H9 (cell line): ENCODE data around the gene SLC17A7. TPM values are rescaled to one million over a fixed set of nuclear protein-coding genes. Genes with fewer than 3 reads are reported as not detected.

Source experiments
- DNase-seq: peaks from one replicate; pipeline ENCODE4 v3.0.0-alpha.2; 2017
- H2AFZ ChIP-seq: one replicate; pipeline ENCODE4 v1.6.1; 2013; ENCODE audit warnings: mild to moderate bottlenecking, low read length, control low read depth, moderate library complexity
- H2AK5ac ChIP-seq: 2 replicates; pipeline ENCODE4 v1.6.1; 2013; ENCODE audit warnings: low read length, control low read depth, mixed read lengths; ENCODE audit not compliant: insufficient read length
- H2BK120ac ChIP-seq: one replicate; pipeline ENCODE4 v1.6.1; 2013; ENCODE audit warnings: low read depth, mild to moderate bottlenecking, low read length, control low read depth, inconsistent platforms; ENCODE audit not compliant: poor library complexity, severe bottlenecking
- H2BK12ac ChIP-seq: 2 replicates; pipeline ENCODE4 v1.6.1; 2013; ENCODE audit warnings: low read length, control low read depth, mixed read lengths, low read depth; ENCODE audit not compliant: insufficient read length
- H2BK15ac ChIP-seq: 2 replicates; pipeline ENCODE4 v1.6.1; 2013; ENCODE audit warnings: low read depth, low read length, control low read depth
- H2BK20ac ChIP-seq: one replicate; pipeline ENCODE4 v1.6.1; 2013; ENCODE audit warnings: low read depth, mild to moderate bottlenecking, low read length, control low read depth, inconsistent platforms; ENCODE audit not compliant: poor library complexity, severe bottlenecking
- H2BK5ac ChIP-seq: 2 replicates; pipeline ENCODE4 v1.6.1; 2013; ENCODE audit warnings: low read length, control low read depth, mixed read lengths; ENCODE audit not compliant: insufficient read length
- H3K14ac ChIP-seq: 2 replicates; pipeline ENCODE4 v1.6.1; 2013; ENCODE audit warnings: low read length, control low read depth; ENCODE audit not compliant: insufficient read depth
- H3K18ac ChIP-seq: 2 replicates; pipeline ENCODE4 v1.6.1; 2013; ENCODE audit warnings: low read depth, mild to moderate bottlenecking, mixed read lengths, low read length, control low read depth; ENCODE audit not compliant: insufficient read length
- H3K23ac ChIP-seq: 2 replicates; pipeline ENCODE4 v1.6.1; 2013; ENCODE audit warnings: low read length, control low read depth, mixed read lengths, low read depth; ENCODE audit not compliant: insufficient read length
- H3K23me2 ChIP-seq: 2 replicates; pipeline ENCODE4 v1.6.1; 2013; ENCODE audit warnings: low read depth, mild to moderate bottlenecking, mixed read lengths, low read length, control low read depth; ENCODE audit not compliant: insufficient read length, poor library complexity, severe bottlenecking
- H3K27ac ChIP-seq: 2 replicates; pipeline ENCODE4 v1.5.1; 2013; ENCODE audit warnings: low read length, control low read depth, mixed read lengths, low read depth; ENCODE audit not compliant: insufficient read length
- H3K27me3 ChIP-seq: 2 replicates; pipeline ENCODE4 v1.6.1; 2013; ENCODE audit warnings: low read length, control low read depth, inconsistent platforms; ENCODE audit not compliant: insufficient read depth
- H3K4ac ChIP-seq: 2 replicates; pipeline ENCODE4 v1.6.1; 2013; ENCODE audit warnings: low read depth, mild to moderate bottlenecking, control low read depth, inconsistent platforms, low read length, moderate library complexity
- H3K4me1 ChIP-seq: 2 replicates; pipeline ENCODE4 v1.6.1; 2013; ENCODE audit warnings: low read length, control low read depth, inconsistent platforms; ENCODE audit not compliant: insufficient read depth
- H3K4me2 ChIP-seq: 2 replicates; pipeline ENCODE4 v1.6.1; 2013; ENCODE audit warnings: low read length, control low read depth, mixed read lengths; ENCODE audit not compliant: insufficient read length, insufficient read depth
- H3K56ac ChIP-seq: 2 replicates; pipeline ENCODE4 v1.6.1; 2013; ENCODE audit warnings: low read depth, mild to moderate bottlenecking, mixed read lengths, low read length, control low read depth; ENCODE audit not compliant: insufficient read length
- H3K79me1 ChIP-seq: 2 replicates; pipeline ENCODE4 v1.6.1; 2013; ENCODE audit warnings: low read depth, mild to moderate bottlenecking, moderate library complexity, low read length, control low read depth, inconsistent platforms; ENCODE audit not compliant: insufficient read depth, poor library complexity, severe bottlenecking
- H3K79me2 ChIP-seq: 2 replicates; pipeline ENCODE4 v1.6.1; 2013; ENCODE audit warnings: low read length, control low read depth, inconsistent platforms; ENCODE audit not compliant: insufficient read depth
- H3K9ac ChIP-seq: 2 replicates; pipeline ENCODE4 v1.6.1; 2013; ENCODE audit warnings: low read length, control low read depth, mixed read lengths; ENCODE audit not compliant: insufficient read length; ENCODE audit errors: extremely low read depth
- H3K9me3 ChIP-seq: one replicate; pipeline ENCODE4 v1.6.1; 2013; ENCODE audit warnings: low read depth, low read length, inconsistent platforms; ENCODE audit not compliant: control insufficient read depth
- H3T11ph ChIP-seq: one replicate; pipeline ENCODE4 v1.6.1; 2013; ENCODE audit warnings: mild to moderate bottlenecking, low read length, control low read depth, inconsistent platforms
- H4K20me1 ChIP-seq: one replicate; pipeline ENCODE4 v1.6.1; 2013; ENCODE audit not compliant: control insufficient read depth, insufficient read length, insufficient read depth
- H4K5ac ChIP-seq: 2 replicates; pipeline ENCODE4 v1.6.1; 2013; ENCODE audit warnings: low read depth, mild to moderate bottlenecking, mixed read lengths, low read length, control low read depth; ENCODE audit not compliant: insufficient read length
- H4K8ac ChIP-seq: replicated peaks from 2 replicates; pipeline ENCODE4 v1.6.1; 2013; ENCODE audit warnings: low read length, control low read depth, mixed read lengths, low read depth; ENCODE audit not compliant: insufficient read length
- H4K91ac ChIP-seq: 2 replicates; pipeline ENCODE4 v1.6.1; 2013; ENCODE audit warnings: low read depth, mild to moderate bottlenecking, moderate library complexity, mixed read lengths, low read length, control low read depth; ENCODE audit not compliant: insufficient read length
- H3K27ac Mint-ChIP-seq, 3 experiments: 2 replicates in 2 of 3; 3 replicates in 1 of 3; pipeline ENCODE4 v1.8.0; 2020 to 2021; ENCODE audit warnings: mixed read lengths in 3 of 3, mild to moderate bottlenecking in 1 of 3, moderate library complexity in 1 of 3
- H3K27me3 Mint-ChIP-seq: 2 replicates; pipeline ENCODE4 v1.8.0; 2021; ENCODE audit warnings: low read depth, mild to moderate bottlenecking, moderate library complexity, mixed read lengths
- H3K36me3 Mint-ChIP-seq, 3 experiments: 2 replicates in 2 of 3; 3 replicates in 1 of 3; pipeline ENCODE4 v1.8.0; 2020 to 2021; ENCODE audit warnings: low read depth in 3 of 3, mixed read lengths in 3 of 3; ENCODE audit not compliant: insufficient read depth in 1 of 3
- H3K4me1 Mint-ChIP-seq, 2 experiments: 2 replicates each; pipeline ENCODE4 v1.8.0; 2020; ENCODE audit warnings: mixed read lengths in 2 of 2
- H3K4me3 Mint-ChIP-seq, 2 experiments: 2 replicates in 1 of 2; 3 replicates in 1 of 2; pipeline ENCODE4 v1.8.0; 2020 to 2021; ENCODE audit warnings: mild to moderate bottlenecking in 2 of 2, mixed read lengths in 2 of 2, moderate library complexity in 1 of 2
- H3K9me3 Mint-ChIP-seq, 2 experiments: 2 replicates in 1 of 2; 3 replicates in 1 of 2; pipeline ENCODE4 v1.8.0; 2020; ENCODE audit warnings: mild to moderate bottlenecking in 2 of 2, mixed read lengths in 2 of 2, moderate library complexity in 1 of 2
- CTCF ChIP-seq: fragments of 200-600 bp; sonication (generic); conservative IDR thresholded peaks from 3 replicates; pipeline ENCODE4 v1.8.0; 2021; ENCODE audit warnings: antibody characterized with exemption, mild to moderate bottlenecking
- WGBS: extraction: QIAGEN DNeasy Blood & Tissue Kit; methylation state at CpG from one replicate; pipeline ENCODE4 v1.1.7; 2013; ENCODE audit warnings: missing lambda C conversion rate, low lambda C conversion rate, mixed read lengths; ENCODE audit not compliant: insufficient read length; ENCODE audit errors: extremely low coverage; 5-methylcytosine and 5-hydroxymethylcytosine counted together
- total RNA-seq: library from RNA; stranded (reverse); gene quantifications from 2 replicates; pipeline ENCODE4 v1.2.1, GENCODE V29; 2021

The SLC17A7 gene
- total RNA-seq, 1 experiment from 2014 or later: 1.3 TPM

- WGBS: no CpG with 5 or more reads among the region's 9 CpGs
- H2BK20ac ChIP-seq: no peak overlapping the region
- TF ChIP-seq CTCF: no peak
- no peak overlapping the region for H3K18ac ChIP-seq
- H3K23me2 ChIP-seq: peaks cover 20% of the 10 kb centered on the region
- no peak overlapping the region for H3K27ac ChIP-seq
- no peaks in the 10 kb centered on the region for H3K79me2 ChIP-seq
- no peak overlapping the region for H2BK120ac ChIP-seq
- peak overlapping the region in 1 of 2 experiments; percentile 1; a peak in 1 of 5 replicates for H3K4me3 Mint-ChIP-seq
- no peak overlapping the region for H2AFZ ChIP-seq
- no peaks in the 10 kb centered on the region for H3K79me1 ChIP-seq
- no peak overlapping the region for H3K9ac ChIP-seq
- H3K27me3 ChIP-seq: peaks cover 8% of the 10 kb centered on the region; the same call in 1 of the 2 replicates
- peak overlapping the region in 2 of 3 experiments; percentile 0 to 1; a peak in 1 of 7 replicates for H3K27ac Mint-ChIP-seq
- peaks cover 79% of the 10 kb centered on the region for H3K27me3 Mint-ChIP-seq
- no peak overlapping the region for H3K4ac ChIP-seq
- no peak overlapping the region for H3K56ac ChIP-seq
- no peak overlapping the region for H3K4me2 ChIP-seq
- no peak for DNase-seq
- no peaks in the 10 kb centered on the region for H3K9me3 ChIP-seq
- H3K14ac ChIP-seq: no peak overlapping the region
- H4K5ac ChIP-seq: no peak overlapping the region
- H3K9me3 Mint-ChIP-seq: peaks cover 4 to 5% of the 10 kb centered on the region in 2 experiments; a peak in 3 of 5 replicates
- H3K36me3 Mint-ChIP-seq: peaks cover 3 to 15% (median 6%) of the 10 kb centered on the region in 3 experiments
- peaks cover 44 to 78% of the 10 kb centered on the region in 2 experiments for H3K4me1 Mint-ChIP-seq
- no peak overlapping the region for H3T11ph ChIP-seq
- H3K23ac ChIP-seq: no peak overlapping the region
- H4K20me1 ChIP-seq: no peaks in the 10 kb centered on the region
- no peak overlapping the region for H2AK5ac ChIP-seq
- no peak overlapping the region for H2BK5ac ChIP-seq
- no peak overlapping the region for H2BK15ac ChIP-seq
- H4K8ac ChIP-seq: no peak overlapping the region
- H2BK12ac ChIP-seq: no peak overlapping the region
- no peak overlapping the region for H4K91ac ChIP-seq
- no peaks in the 10 kb centered on the region; the same call in none of the 2 replicates for H3K4me1 ChIP-seq
Measured at GRCh38 chr19:49430172-49430677, 11.1 kb downstream of the SLC17A7 start.
